ENCODE results near the gene PTPN12. TPM values are rescaled to one million over a fixed set of nuclear protein-coding genes. Genes with fewer than 3 reads are reported as not detected.

Gene PTPN12
- total and polyA plus RNA-seq, 2 donors (not counting 1 experiment from before 2014, with no cell fraction given) = 18.0 to 78.8 TPM

DNA sequence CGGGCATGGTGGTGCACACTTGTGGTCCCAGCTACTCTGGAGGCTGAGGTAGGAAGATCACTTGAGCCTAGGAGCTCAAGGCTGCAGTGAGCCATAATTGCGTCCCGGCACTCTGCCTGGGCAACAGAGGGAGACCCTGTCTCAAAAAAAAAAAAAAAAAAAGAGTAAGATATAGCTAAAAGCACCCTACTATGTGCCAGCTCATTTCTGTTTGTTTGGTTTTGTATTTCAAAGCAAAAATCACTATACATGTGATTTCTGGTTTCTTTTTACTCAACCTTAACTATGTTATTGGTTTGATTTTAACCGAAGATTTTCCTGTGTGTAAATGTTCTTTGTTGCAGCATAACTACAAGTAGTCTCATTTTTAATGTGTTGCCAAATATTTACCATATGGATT is 92.7 kb downstream of the PTPN12 start:
- peaks cover 9 to 10% of the 10 kb centered on the region in 2 experiments for H3K36me3 ChIP-seq (replicated peaks in 1 of 2; ENCODE audit: control extremely low read depth in 1 of 2, control insufficient read depth in 1 of 2, extremely low read depth in 1 of 2, insufficient read depth in 2 of 2, low read length in 1 of 2)

DNA sequence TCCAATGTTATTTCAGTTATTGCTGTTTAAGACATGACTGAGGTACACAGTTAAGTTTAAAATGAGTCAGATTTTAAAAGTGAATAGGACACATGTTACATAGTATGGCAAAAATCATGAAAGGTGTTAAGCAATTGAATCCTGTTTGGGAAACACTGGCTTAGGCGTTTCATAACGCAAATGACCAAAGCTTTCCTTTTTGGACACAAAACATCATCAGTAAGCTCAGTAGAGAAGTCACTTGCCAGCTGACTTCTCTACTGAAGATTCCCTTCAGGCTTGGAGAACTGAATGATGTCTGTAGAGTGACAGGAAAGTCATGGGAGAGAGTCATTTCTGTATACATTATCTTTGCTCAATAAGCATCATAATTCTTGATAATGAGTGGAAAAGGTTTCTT is 94.7 kb downstream of the PTPN12 start:
- Histone ChIP-seq H3K4me3 (ENCODE audit: control extremely low read depth in 1 of 5, extremely low read depth in 1 of 5, insufficient read depth in 1 of 5, low read depth in 2 of 5, low read length in 4 of 5) (no peak overlapping the region), H3K27ac (ENCODE audit: low read length in 2 of 2) (no peak overlapping the region), H3K79me2 (ENCODE audit: control insufficient read depth, insufficient read depth, low read length) (no peaks in the 10 kb centered on the region), H3K27me3 (replicated peaks in 1 of 4; ENCODE audit: control extremely low read depth in 1 of 4, control insufficient read depth in 3 of 4, insufficient read depth in 4 of 4, low read length in 3 of 4) (no peaks in the 10 kb centered on the region), H3K9me3 (ENCODE audit: control extremely low read depth in 1 of 3, control insufficient read depth in 2 of 3, insufficient read depth in 1 of 3, low read length in 2 of 3) (no peaks in the 10 kb centered on the region), H2AFZ (ENCODE audit: insufficient read depth, low read depth, low read length, poor library complexity, severe bottlenecking) (no peak overlapping the region), H4K20me1 (ENCODE audit: control insufficient read depth, insufficient read depth, low read length, poor library complexity, severe bottlenecking) (no peaks in the 10 kb centered on the region), H3K4me1 (ENCODE audit: control insufficient read depth in 2 of 2, insufficient read depth in 2 of 2, low read length in 2 of 2) (no peaks in the 10 kb centered on the region), H3K36me3 (replicated peaks in 1 of 2; ENCODE audit: control extremely low read depth in 1 of 2, control insufficient read depth in 1 of 2, extremely low read depth in 1 of 2, insufficient read depth in 2 of 2, low read length in 1 of 2) (peaks cover 8 to 9% of the 10 kb centered on the region in 2 experiments), H3K9ac (ENCODE audit: low read length) (no peak overlapping the region), H3K4me2 (replicated peaks; ENCODE audit: low read depth, low read length, poor library complexity, severe bottlenecking) (no peak overlapping the region)
- CTCF ChIA-PET = interaction anchor here (1.1 to 3.0 kb wide), 2 partner anchors 20 to 262 kb away, joined by 3 to 14 read pairs; no protein-coding TSS in a partner anchor
- Mint-ChIP-seq H3K9me3 (ENCODE audit: insufficient read depth) (no peaks in the 10 kb centered on the region), H3K27ac (no peak overlapping the region), H3K4me3 (no peak overlapping the region), H3K4me1 (no peaks in the 10 kb centered on the region), H3K27me3 (no peaks in the 10 kb centered on the region)
- WGBS (ENCODE audit: insufficient coverage) = no CpG with 5 or more reads among the region's 2 CpGs
- intact Hi-C loops (cut with micrococcal nuclease) = no loop called here
- no peak for ATAC-seq (ENCODE audit: low read depth)
- POLR2A ChIA-PET = no interaction called here
- DNase-seq = no peak
- TF ChIP-seq, protein P1, sequence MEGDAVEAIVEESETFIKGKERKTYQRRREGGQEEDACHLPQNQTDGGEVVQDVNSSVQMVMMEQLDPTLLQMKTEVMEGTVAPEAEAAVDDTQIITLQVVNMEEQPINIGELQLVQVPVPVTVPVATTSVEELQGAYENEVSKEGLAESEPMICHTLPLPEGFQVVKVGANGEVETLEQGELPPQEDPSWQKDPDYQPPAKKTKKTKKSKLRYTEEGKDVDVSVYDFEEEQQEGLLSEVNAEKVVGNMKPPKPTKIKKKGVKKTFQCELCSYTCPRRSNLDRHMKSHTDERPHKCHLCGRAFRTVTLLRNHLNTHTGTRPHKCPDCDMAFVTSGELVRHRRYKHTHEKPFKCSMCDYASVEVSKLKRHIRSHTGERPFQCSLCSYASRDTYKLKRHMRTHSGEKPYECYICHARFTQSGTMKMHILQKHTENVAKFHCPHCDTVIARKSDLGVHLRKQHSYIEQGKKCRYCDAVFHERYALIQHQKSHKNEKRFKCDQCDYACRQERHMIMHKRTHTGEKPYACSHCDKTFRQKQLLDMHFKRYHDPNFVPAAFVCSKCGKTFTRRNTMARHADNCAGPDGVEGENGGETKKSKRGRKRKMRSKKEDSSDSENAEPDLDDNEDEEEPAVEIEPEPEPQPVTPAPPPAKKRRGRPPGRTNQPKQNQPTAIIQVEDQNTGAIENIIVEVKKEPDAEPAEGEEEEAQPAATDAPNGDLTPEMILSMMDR (IDR thresholded peaks at IDR 0.05) = no peak
- no peak for TF ChIP-seq EZH2 (IDR thresholded peaks at IDR 0.05; ENCODE audit: borderline replicate concordance, insufficient read depth, low read depth, low read length, poor library complexity, severe bottlenecking)

More for the DNA sequence above, 92.7 kb downstream of the PTPN12 start:
- ChIA-PET CTCF (interaction anchor here (3.0 kb wide), 1 partner anchor 22 kb away, joined by 14 read pairs; no protein-coding TSS in a partner anchor), POLR2A (no interaction called here)
- H3K4me3 ChIP-seq (ENCODE audit: control extremely low read depth in 1 of 5, extremely low read depth in 1 of 5, insufficient read depth in 1 of 5, low read depth in 2 of 5, low read length in 4 of 5) = no peak overlapping the region
- no peak for DNase-seq
- no peak overlapping the region for H3K27ac ChIP-seq (ENCODE audit: low read length in 2 of 2)
- TF ChIP-seq, protein P1 (IDR thresholded peaks at IDR 0.05) = no peak
- no peak for TF ChIP-seq EZH2 (IDR thresholded peaks at IDR 0.05; ENCODE audit: borderline replicate concordance, insufficient read depth, low read depth, low read length, poor library complexity, severe bottlenecking)
- ATAC-seq (ENCODE audit: low read depth) = no peak
- intact Hi-C loops (cut with micrococcal nuclease) = no loop called here
- no peaks in the 10 kb centered on the region for H3K27me3 ChIP-seq (replicated peaks in 1 of 4; ENCODE audit: control extremely low read depth in 1 of 4, control insufficient read depth in 3 of 4, insufficient read depth in 4 of 4, low read length in 3 of 4)
- H2AFZ ChIP-seq (ENCODE audit: insufficient read depth, low read depth, low read length, poor library complexity, severe bottlenecking) = no peak overlapping the region
- Mint-ChIP-seq H3K27me3 (no peaks in the 10 kb centered on the region), H3K4me3 (no peak overlapping the region), H3K9me3 (ENCODE audit: insufficient read depth) (no peaks in the 10 kb centered on the region), H3K4me1 (no peaks in the 10 kb centered on the region), H3K27ac (no peak overlapping the region)
- WGBS (ENCODE audit: insufficient coverage) = no CpG with 5 or more reads among the region's 4 CpGs
- no peaks in the 10 kb centered on the region for H3K4me1 ChIP-seq (ENCODE audit: control insufficient read depth in 2 of 2, insufficient read depth in 2 of 2, low read length in 2 of 2)
- no peak overlapping the region for H3K9ac ChIP-seq (ENCODE audit: low read length)
- no peaks in the 10 kb centered on the region for H4K20me1 ChIP-seq (ENCODE audit: control insufficient read depth, insufficient read depth, low read length, poor library complexity, severe bottlenecking)
- H3K4me2 ChIP-seq (replicated peaks; ENCODE audit: low read depth, low read length, poor library complexity, severe bottlenecking) = no peak overlapping the region
- H3K79me2 ChIP-seq (ENCODE audit: control insufficient read depth, insufficient read depth, low read length) = no peaks in the 10 kb centered on the region
- no peaks in the 10 kb centered on the region for H3K9me3 ChIP-seq (ENCODE audit: control extremely low read depth in 1 of 3, control insufficient read depth in 2 of 3, insufficient read depth in 1 of 3, low read length in 2 of 3)

All from B cell (primary cell).